A673 (cell line): Measurements from ENCODE around the gene AMBN.

Experiments
- EZH2 ChIP-seq: fragments of 200-600 bp; sonication (generic); IDR thresholded peaks from 2 replicates; pipeline ENCODE4 v1.6.1; 2017; ENCODE audit warnings: borderline replicate concordance, low read depth, mild to moderate bottlenecking, mixed read lengths, antibody characterized with exemption, low read length; ENCODE audit not compliant: poor library complexity, severe bottlenecking
- TF ChIP-seq, protein P1 (sequence below): fragments of 300-800, 200-600 bp; sonication (generic); conservative IDR thresholded peaks from 2 replicates; pipeline ENCODE4 v1.5.1; 2017; ENCODE audit warnings: low read depth, mild to moderate bottlenecking, antibody characterized with exemption, low read length, moderate library complexity, mixed read lengths

DNA sequence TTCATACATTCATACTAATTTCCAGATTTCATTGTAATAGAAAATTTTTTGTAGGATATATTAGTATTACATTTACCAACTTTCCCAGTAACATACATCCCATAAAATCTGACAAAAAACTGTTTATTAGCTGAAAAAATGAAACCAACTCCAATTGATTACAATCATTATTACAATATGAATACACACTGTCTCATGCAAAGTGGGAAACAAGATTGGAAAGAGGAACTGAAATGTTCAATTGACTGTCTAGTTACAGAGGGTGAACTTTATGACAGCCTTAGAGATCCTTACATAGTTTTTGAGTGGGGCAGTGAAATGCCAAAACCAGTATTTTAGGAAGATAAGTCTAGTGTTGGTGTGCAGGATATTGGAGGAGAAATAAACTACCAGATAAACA, 2.3 kb upstream of the AMBN start:
- TF ChIP-seq, protein P1, sequence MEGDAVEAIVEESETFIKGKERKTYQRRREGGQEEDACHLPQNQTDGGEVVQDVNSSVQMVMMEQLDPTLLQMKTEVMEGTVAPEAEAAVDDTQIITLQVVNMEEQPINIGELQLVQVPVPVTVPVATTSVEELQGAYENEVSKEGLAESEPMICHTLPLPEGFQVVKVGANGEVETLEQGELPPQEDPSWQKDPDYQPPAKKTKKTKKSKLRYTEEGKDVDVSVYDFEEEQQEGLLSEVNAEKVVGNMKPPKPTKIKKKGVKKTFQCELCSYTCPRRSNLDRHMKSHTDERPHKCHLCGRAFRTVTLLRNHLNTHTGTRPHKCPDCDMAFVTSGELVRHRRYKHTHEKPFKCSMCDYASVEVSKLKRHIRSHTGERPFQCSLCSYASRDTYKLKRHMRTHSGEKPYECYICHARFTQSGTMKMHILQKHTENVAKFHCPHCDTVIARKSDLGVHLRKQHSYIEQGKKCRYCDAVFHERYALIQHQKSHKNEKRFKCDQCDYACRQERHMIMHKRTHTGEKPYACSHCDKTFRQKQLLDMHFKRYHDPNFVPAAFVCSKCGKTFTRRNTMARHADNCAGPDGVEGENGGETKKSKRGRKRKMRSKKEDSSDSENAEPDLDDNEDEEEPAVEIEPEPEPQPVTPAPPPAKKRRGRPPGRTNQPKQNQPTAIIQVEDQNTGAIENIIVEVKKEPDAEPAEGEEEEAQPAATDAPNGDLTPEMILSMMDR, result no peak
- TF ChIP-seq EZH2, result no peak
